ENCODE measurements around the gene UBE4B. TPM values are rescaled to one million over a fixed set of nuclear protein-coding genes. Genes with fewer than 3 reads are reported as not detected.
"Not testable (repeated sequence)": the region's sequence is repeated elsewhere in the genome, so short reads cannot be mapped to it uniquely, and the experiment has no call there.

Gene UBE4B
- total RNA-seq, 1 donor = 55.0 TPM

DNA sequence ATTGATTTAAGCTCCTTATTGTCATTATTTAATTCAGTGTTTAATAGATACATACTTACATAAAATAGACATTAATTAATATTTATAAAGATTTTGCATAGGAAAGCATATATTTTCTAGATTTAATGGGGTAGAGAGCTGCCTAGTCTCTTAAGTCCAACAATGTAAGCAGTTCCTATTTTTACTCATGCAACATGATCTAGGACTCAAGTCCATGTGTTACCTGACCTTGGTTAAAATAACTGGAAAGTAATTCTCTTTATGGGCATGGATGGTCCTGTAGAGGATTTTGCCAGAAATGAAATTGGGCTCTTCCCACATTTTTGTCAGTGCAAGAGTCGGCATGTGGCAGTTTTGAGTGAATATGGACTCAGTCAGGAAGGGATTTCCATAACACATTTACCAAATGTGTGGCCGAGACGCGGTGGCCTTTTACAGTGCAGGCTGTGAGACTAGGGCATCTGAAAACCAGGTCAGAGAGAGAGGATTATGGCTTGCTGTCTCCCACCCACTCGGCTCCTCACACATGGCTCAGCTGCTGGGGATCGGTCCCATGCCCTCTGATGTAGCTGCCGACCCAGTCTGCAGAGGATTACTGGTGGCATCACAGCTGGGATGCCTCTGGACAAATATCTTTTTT, 171.4 kb downstream of the UBE4B start:
- DNase-seq (ENCODE audit: low read depth) = no peak
- TF ChIP-seq CTCF (IDR thresholded peaks at IDR 0.05; ENCODE audit: insufficient read depth, low read length) = no peak
- no peak overlapping the region for H3K4me3 ChIP-seq (ENCODE audit: low read depth, low read length)

DNA sequence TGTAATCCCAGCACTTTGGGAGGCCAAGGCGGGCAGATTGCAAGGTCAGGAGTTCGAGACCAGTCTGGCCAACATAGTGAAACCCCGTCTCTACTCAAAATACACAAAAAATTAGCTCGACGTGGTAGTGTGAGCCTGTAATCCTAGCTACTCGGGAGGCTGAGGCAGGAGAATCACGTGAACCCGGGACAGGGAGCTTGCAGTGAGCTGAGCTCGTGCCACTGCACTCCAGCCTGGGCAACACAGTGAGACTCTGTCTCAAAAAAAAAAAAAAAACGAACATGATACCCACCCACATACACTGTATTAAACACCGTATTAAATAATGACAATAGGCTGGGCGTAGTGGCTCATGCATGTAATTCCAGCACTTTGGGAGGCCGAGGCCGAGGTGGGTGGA, 172.4 kb downstream of the UBE4B start:
- DNase-seq (ENCODE audit: low read depth); H3K4me3 ChIP-seq (ENCODE audit: low read depth, low read length): not testable (repeated sequence)

DNA sequence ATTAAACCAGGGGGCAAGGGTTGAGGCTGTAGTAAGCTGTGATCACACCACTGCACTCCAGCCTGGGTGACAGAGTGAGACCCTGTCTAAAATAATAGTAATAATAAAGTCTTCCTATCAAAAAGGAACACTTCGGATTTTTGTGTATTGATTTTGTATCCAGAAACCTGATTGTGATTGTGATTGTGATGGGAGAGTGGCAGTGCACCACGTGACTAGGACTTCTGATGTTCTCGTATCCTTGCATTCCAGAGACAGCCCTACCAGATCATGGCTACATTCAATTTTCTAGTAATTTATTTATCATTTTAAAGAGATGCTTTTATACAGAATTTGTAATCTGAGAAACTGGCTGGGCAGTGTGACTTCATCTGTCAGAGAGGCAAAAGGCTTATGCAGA, 175.1 kb downstream of the UBE4B start:
- no peak overlapping the region for H3K4me3 ChIP-seq (ENCODE audit: low read depth, low read length)
- no peak for DNase-seq (ENCODE audit: low read depth)
- no peak for TF ChIP-seq CTCF (IDR thresholded peaks at IDR 0.05; ENCODE audit: insufficient read depth, low read length)

- no peak for TF ChIP-seq CTCF (IDR thresholded peaks at IDR 0.05; ENCODE audit: insufficient read depth, low read length)
- H3K4me3 ChIP-seq (ENCODE audit: low read depth, low read length) = no peak overlapping the region
- no peak for DNase-seq (ENCODE audit: low read depth)
Observed at GRCh38 chr1:10208537-10208936, 175.8 kb downstream of the UBE4B start.

GRCh38 chr1:10209590-10209904, 176.8 kb downstream of the UBE4B start:
- DNase-seq (ENCODE audit: low read depth) = no peak
- H3K4me3 ChIP-seq (ENCODE audit: low read depth, low read length) = peak overlapping the region; percentile 76

DNA sequence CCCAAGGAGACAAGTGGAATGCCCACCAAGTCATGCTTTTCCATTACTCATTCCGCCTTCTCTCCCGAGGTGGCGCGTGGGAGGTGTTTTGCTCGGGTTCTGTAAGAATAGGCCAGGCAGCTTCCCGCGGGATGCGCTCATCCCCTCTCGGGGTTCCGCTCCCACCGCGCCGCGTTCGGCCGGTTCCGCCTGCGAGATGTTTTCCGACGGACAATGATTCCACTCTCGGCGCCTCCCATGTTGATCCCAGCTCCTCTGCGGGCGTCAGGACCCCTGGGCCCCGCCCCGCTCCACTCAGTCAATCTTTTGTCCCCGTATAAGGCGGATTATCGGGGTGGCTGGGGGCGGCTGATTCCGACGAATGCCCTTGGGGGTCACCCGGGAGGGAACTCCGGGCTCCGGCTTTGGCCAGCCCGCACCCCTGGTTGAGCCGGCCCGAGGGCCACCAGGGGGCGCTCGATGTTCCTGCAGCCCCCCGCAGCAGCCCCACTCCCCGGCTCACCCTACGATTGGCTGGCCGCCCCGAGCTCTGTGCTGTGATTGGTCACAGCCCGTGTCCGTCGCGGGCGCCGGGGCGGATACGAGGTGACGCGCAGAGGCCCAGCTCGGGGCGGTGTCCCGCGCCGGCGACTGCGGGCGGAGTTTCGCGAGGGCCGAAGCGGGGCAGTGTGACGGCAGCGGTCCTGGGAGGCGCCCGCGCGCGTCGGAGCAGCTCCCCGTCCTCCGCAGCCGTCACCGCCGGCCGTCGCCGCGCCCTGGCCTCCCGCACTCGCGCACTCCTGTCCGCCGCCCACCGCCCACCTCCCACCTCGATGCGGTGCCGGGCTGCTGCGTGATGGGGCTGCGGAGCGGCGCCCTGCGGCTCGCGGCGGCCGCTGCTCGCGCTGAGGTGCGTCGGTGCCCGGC, 177.4 kb downstream of the UBE4B start, which contains the start of gene KIF1B:
Gene KIF1B (plus strand): TSS at position 666 of the 906 bp plus-strand sequence. CDS start 21,759 bp downstream, outside the sequence.
- peak; percentile 97 for DNase-seq (ENCODE audit: low read depth)
- peak within 1 kb of the TSS; percentile 95 for H3K4me3 ChIP-seq (ENCODE audit: low read depth, low read length)
- peak; percentile 91 for TF ChIP-seq CTCF (IDR thresholded peaks at IDR 0.05; ENCODE audit: insufficient read depth, low read length)

More at GRCh38 chr1:10209590-10209904, 176.8 kb downstream of the UBE4B start:
- no peak for TF ChIP-seq CTCF (IDR thresholded peaks at IDR 0.05; ENCODE audit: insufficient read depth, low read length)

Measured in fibroblast of the aortic adventitia (primary cell).